ENCODE measurements around the gene DHRS1.

DNA sequence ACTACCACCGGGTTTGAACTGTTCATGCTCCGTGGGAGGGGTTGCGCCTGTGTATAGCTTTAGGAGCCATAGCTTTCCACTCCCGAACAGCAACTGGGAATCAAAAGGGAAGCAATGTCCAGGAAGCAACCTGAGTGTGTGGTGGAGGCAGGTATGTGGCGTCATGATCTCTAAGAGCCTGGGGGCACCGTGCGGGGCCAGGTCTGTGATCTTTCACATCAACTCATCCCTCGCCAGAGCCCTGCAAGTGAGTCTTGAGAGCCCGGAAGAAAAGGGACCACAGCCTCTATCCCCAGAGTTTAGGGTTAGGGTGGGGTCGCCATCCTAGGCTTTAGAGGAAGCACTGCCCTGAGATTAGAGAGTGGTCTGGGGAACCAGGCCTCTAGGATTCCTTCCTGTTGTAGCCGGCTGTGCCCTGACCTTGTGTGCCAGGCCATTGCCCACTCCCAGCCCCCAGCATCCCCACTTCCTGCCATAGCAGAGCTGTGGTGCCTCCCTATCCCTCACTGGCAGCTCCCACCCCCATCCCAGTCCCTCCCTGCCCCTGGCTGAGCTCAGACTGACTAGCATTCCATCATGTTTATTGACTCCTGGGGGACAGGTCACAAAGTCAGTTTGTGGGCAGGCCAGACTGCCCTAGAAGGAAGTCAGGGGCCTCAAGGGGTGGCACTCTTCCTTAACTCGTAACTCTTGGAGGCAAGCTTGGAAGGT, 36.0 kb upstream of the DHRS1 start:
- TF ChIP-seq CEBPB (IDR thresholded peaks at IDR 0.05; ENCODE audit: low read depth, low read length) (no peak), CTCF (conservative IDR thresholded peaks at IDR 0.05; ENCODE audit: low read depth, low read length) (no peak), USF2 (IDR thresholded peaks at IDR 0.05; ENCODE audit: low read depth, low read length) (no peak), BHLHE40 (IDR thresholded peaks at IDR 0.05; ENCODE audit: low read depth, low read length) (no peak)
